Peyer's patch (tissue), 4 donors: Measurements from ENCODE around the gene ARL8B.

ENCODE experiments used
- POLR2A ChIP-seq, 2 donors: fragments of 450-650 bp; IDR thresholded peaks; one replicate each; pipeline ENCODE4 v1.5.1; 2017; ENCODE audit warnings: antibody characterized with exemption in 2 of 2, mild to moderate bottlenecking in 2 of 2, moderate library complexity in 2 of 2
- TF ChIP-seq, protein P1 (sequence below), 6 experiments: fragments of 450-650 bp in 4 of 6; fragments of 200-600 bp in 2 of 6; sonication (generic) in 1 of 6; IDR thresholded peaks; one replicate each; pipeline ENCODE4 v1.5.1; 2017 to 2019; ENCODE audit warnings: antibody characterized with exemption in 6 of 6, mild to moderate bottlenecking in 3 of 6, moderate library complexity in 1 of 6

DNA sequence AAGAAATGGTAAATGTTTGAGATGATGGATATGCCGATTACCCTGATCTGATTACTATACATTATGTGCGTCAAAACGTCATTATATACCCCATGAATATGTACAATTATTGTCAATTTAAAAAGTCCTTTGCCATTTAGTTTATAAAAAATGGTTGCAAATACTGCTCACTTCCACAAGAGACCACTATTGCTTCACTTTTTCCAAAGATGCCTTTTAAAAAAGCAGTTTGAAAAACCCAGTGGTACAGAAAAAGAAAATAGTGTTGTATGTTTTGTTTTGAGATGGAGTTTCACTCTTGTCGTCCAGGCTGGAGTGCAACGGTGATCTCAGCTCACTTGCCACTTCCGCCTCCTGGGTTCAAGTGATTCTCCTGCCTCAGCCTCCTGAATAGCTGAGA lies 104.7 kb downstream of the ARL8B start:
- no peak for TF ChIP-seq POLR2A (IDR thresholded peaks at IDR 0.05)
- TF ChIP-seq, protein P1, sequence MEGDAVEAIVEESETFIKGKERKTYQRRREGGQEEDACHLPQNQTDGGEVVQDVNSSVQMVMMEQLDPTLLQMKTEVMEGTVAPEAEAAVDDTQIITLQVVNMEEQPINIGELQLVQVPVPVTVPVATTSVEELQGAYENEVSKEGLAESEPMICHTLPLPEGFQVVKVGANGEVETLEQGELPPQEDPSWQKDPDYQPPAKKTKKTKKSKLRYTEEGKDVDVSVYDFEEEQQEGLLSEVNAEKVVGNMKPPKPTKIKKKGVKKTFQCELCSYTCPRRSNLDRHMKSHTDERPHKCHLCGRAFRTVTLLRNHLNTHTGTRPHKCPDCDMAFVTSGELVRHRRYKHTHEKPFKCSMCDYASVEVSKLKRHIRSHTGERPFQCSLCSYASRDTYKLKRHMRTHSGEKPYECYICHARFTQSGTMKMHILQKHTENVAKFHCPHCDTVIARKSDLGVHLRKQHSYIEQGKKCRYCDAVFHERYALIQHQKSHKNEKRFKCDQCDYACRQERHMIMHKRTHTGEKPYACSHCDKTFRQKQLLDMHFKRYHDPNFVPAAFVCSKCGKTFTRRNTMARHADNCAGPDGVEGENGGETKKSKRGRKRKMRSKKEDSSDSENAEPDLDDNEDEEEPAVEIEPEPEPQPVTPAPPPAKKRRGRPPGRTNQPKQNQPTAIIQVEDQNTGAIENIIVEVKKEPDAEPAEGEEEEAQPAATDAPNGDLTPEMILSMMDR (IDR thresholded peaks at IDR 0.05): peak in 4 of 6 experiments; percentile 21 to 51 (median 40)
